SK-N-SH treated with all-trans-retinoic acid at 6 μM for 48 hours (cell line): ENCODE results near the gene FBXO10.

Experiments used
- ATAC-seq: fragments of 200-7000 bp; cut with Tn5 transposase; 3 replicates; pipeline ENCODE4 v1.9.1; 2020; ENCODE audit warnings: mild to moderate bottlenecking, moderate library complexity
- ARNTL ChIP-seq: fragments of 450-650 bp; formaldehyde crosslinking; IDR thresholded peaks from 2 replicates; pipeline ENCODE4 v1.5.0; 2020; ENCODE audit warnings: low read depth, mild to moderate bottlenecking, moderate library complexity, borderline replicate concordance
- BACH2 ChIP-seq: fragments of 250-450 bp; sonication (Bioruptor Pico); IDR thresholded peaks from 2 replicates; pipeline ENCODE4 v1.9.0; 2021; ENCODE audit warnings: mild to moderate bottlenecking, borderline replicate concordance
- CSDC2 ChIP-seq: fragments of 250-450 bp; sonication (Bioruptor Pico); IDR thresholded peaks from 2 replicates; pipeline ENCODE4 v1.5.0; 2020; ENCODE audit warnings: mild to moderate bottlenecking, moderate library complexity
- ESRRG ChIP-seq: fragments of 250-450 bp; sonication (Bioruptor Pico); IDR thresholded peaks from 2 replicates; pipeline ENCODE4 v1.6.1; 2021; ENCODE audit warnings: mild to moderate bottlenecking
- GLIS3 ChIP-seq: fragments of 250-450 bp; sonication (Bioruptor Pico); IDR thresholded peaks from 2 replicates; pipeline ENCODE4 v1.5.0; 2020; ENCODE audit warnings: mild to moderate bottlenecking, moderate library complexity
- ISL1 ChIP-seq: fragments of 250-450 bp; sonication (Bioruptor Pico); IDR thresholded peaks from 2 replicates; pipeline ENCODE4 v2.1.2; 2022; ENCODE audit warnings: mild to moderate bottlenecking, moderate library complexity
- OSR1 ChIP-seq: fragments of 250-450 bp; sonication (Bioruptor Pico); IDR thresholded peaks from 2 replicates; pipeline ENCODE4 v1.8.0; 2022; ENCODE audit warnings: moderate library complexity, mild to moderate bottlenecking, inconsistent platforms
- PPARA ChIP-seq: fragments of 250-450 bp; sonication (Bioruptor Pico); IDR thresholded peaks from 2 replicates; pipeline ENCODE4 v1.5.0; 2020; ENCODE audit warnings: mild to moderate bottlenecking, borderline replicate concordance
- RARB ChIP-seq: fragments of 250-450 bp; sonication (Bioruptor Pico); IDR thresholded peaks from 2 replicates; pipeline ENCODE4 v1.8.0; 2021; ENCODE audit warnings: mild to moderate bottlenecking, moderate library complexity
- SNAI2 ChIP-seq: fragments of 250-450 bp; sonication (Bioruptor Pico); IDR thresholded peaks from 2 replicates; pipeline ENCODE4 v1.5.0; 2020; ENCODE audit warnings: mild to moderate bottlenecking, moderate library complexity
- TCF4 ChIP-seq: fragments of 250-450 bp; sonication (Bioruptor Pico); IDR thresholded peaks from 2 replicates; pipeline ENCODE4 v1.8.0; 2021; ENCODE audit warnings: mild to moderate bottlenecking, moderate library complexity, borderline replicate concordance
- ZC3H10 ChIP-seq: fragments of 250-450 bp; sonication (Bioruptor Pico); IDR thresholded peaks from 2 replicates; pipeline ENCODE4 v1.5.1; 2021; ENCODE audit warnings: mild to moderate bottlenecking, moderate library complexity
- ZFP3 ChIP-seq: fragments of 250-450 bp; sonication (Bioruptor Pico); IDR thresholded peaks from 2 replicates; pipeline ENCODE4 v1.5.0; 2020; ENCODE audit warnings: mild to moderate bottlenecking, moderate library complexity
- ZFP30 ChIP-seq: fragments of 450-650 bp; formaldehyde crosslinking; IDR thresholded peaks from 2 replicates; pipeline ENCODE4 v1.5.0; 2022; ENCODE audit warnings: mild to moderate bottlenecking, moderate library complexity
- ZNF565 ChIP-seq: fragments of 450-650 bp; formaldehyde crosslinking; conservative IDR thresholded peaks from 2 replicates; pipeline ENCODE4 v1.5.0; 2020; ENCODE audit warnings: low read depth, mild to moderate bottlenecking, moderate library complexity
- ZNF70 ChIP-seq: fragments of 450-650 bp; formaldehyde crosslinking; IDR thresholded peaks from 2 replicates; pipeline ENCODE4 v1.5.0; 2020; ENCODE audit warnings: mild to moderate bottlenecking, moderate library complexity
- ZNF8 ChIP-seq: fragments of 450-650 bp; formaldehyde crosslinking; IDR thresholded peaks from 2 replicates; pipeline ENCODE4 v1.5.0; 2020; ENCODE audit warnings: mild to moderate bottlenecking, moderate library complexity
- TF ChIP-seq, protein P1 (sequence below): fragments of 250-450 bp; sonication (Bioruptor Pico); IDR thresholded peaks from 2 replicates; pipeline ENCODE4 v1.5.1; 2021; ENCODE audit warnings: mild to moderate bottlenecking, moderate library complexity
- TF ChIP-seq, protein P2 (sequence below): fragments of 250-450 bp; sonication (Bioruptor Pico); IDR thresholded peaks from 2 replicates; pipeline ENCODE4 v1.8.0; 2021; ENCODE audit warnings: low read depth, mild to moderate bottlenecking, moderate library complexity, borderline replicate concordance
- TF ChIP-seq, protein P3 (sequence below): fragments of 250-450 bp; sonication (Bioruptor Pico); IDR thresholded peaks from 2 replicates; pipeline ENCODE4 v1.5.1; 2020; ENCODE audit warnings: low read depth, mild to moderate bottlenecking, moderate library complexity
- TF ChIP-seq, protein P4 (sequence below): fragments of 250-450 bp; sonication (Bioruptor Pico); IDR thresholded peaks from 2 replicates; pipeline ENCODE4 v1.8.0; 2020; ENCODE audit warnings: mild to moderate bottlenecking, moderate library complexity, borderline replicate concordance

The FBXO10 gene

DNA sequence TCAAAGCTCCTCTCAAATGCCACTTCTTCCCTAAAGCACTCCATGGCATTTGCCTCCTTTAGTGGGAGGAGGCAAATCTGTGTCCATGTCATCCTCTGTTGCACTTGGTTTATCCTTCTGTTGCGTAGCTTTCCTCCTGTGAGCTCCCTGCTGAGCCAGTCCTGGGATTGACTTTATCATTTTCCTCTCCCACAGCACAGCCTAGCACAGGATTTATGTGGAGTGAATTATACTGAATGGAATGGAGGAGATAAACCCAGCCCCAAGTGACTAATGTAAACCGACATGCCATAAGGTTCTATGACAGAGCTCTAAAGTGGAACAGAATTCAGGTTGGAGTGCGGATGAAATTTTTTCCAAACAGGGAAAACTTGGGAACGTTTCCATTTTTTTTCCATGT, 42.6 kb upstream of the FBXO10 start:
- no peak for TF ChIP-seq ZNF70 (CRISPR knock-in tag)
- TF ChIP-seq SNAI2 (CRISPR knock-in tag): no peak
- TF ChIP-seq ESRRG: no peak
- no peak for TF ChIP-seq ARNTL (CRISPR knock-in tag)
- no peak for TF ChIP-seq ISL1
- TF ChIP-seq ZFP30 (CRISPR knock-in tag): no peak
- ATAC-seq: no peak

DNA sequence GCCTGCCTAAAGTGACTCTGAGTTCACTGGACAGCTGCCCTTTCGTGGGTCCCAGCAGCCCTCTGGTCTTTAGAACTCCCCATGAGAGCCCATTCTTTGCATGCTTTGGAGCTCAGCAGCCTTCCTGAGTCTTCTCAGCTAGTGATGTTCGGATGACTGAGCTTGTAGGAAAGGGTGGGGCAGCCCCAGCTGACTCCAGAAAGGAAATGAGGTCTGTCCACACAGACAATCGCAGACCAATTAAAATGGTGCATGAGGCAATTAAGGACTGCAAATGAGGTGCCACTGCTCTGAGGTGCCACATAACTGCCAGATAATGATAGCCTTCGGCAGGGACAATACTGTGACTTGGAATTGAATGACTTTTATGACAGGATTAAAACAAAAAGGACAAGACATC, 41.7 kb upstream of the FBXO10 start:
- no peak for ATAC-seq
- TF ChIP-seq ZNF70 (CRISPR knock-in tag): no peak
- TF ChIP-seq RARB (CRISPR knock-in tag): no peak
- no peak for TF ChIP-seq ARNTL (CRISPR knock-in tag)
- no peak for TF ChIP-seq GLIS3 (CRISPR knock-in tag)
- TF ChIP-seq ZNF8 (CRISPR knock-in tag): no peak
- TF ChIP-seq OSR1 (CRISPR knock-in tag): no peak
- TF ChIP-seq ZFP3 (CRISPR knock-in tag): no peak
- TF ChIP-seq SNAI2 (CRISPR knock-in tag): no peak
- no peak for TF ChIP-seq ZC3H10 (CRISPR knock-in tag)
- TF ChIP-seq, protein P1, sequence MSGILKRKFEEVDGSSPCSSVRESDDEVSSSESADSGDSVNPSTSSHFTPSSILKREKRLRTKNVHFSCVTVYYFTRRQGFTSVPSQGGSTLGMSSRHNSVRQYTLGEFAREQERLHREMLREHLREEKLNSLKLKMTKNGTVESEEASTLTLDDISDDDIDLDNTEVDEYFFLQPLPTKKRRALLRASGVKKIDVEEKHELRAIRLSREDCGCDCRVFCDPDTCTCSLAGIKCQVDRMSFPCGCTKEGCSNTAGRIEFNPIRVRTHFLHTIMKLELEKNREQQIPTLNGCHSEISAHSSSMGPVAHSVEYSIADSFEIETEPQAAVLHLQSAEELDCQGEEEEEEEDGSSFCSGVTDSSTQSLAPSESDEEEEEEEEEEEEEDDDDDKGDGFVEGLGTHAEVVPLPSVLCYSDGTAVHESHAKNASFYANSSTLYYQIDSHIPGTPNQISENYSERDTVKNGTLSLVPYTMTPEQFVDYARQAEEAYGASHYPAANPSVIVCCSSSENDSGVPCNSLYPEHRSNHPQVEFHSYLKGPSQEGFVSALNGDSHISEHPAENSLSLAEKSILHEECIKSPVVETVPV: no peak
- no peak for TF ChIP-seq ESRRG
- TF ChIP-seq ZFP30 (CRISPR knock-in tag): no peak
- TF ChIP-seq, protein P2, sequence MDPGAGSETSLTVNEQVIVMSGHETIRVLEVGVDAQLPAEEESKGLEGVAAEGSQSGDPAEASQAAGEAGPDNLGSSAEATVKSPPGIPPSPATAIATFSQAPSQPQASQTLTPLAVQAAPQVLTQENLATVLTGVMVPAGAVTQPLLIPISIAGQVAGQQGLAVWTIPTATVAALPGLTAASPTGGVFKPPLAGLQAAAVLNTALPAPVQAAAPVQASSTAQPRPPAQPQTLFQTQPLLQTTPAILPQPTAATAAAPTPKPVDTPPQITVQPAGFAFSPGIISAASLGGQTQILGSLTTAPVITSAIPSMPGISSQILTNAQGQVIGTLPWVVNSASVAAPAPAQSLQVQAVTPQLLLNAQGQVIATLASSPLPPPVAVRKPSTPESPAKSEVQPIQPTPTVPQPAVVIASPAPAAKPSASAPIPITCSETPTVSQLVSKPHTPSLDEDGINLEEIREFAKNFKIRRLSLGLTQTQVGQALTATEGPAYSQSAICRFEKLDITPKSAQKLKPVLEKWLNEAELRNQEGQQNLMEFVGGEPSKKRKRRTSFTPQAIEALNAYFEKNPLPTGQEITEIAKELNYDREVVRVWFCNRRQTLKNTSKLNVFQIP (CRISPR knock-in tag): no peak
- TF ChIP-seq ISL1: no peak
- TF ChIP-seq CSDC2: no peak
- no peak for TF ChIP-seq ZNF565

DNA sequence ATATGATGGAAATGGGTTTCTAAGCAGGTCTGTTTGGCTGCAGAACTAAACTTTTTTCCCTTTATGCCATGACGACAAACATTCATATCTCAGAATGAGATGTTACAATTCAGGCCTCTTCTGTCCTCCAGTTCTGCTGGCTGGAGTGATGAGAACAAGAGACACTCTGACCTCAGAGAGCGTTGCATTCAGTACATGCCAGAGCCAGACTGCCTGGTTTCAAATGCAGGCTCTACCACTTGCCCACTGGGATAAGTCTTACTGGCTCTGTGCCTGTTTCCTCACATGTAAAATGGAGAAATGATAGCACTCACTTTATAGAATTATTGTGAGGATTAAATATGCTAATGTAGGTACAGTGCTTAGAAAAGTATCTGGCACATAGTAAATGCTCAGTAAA, 41.0 kb upstream of the FBXO10 start:
- TF ChIP-seq, protein P2 (CRISPR knock-in tag): no peak
- TF ChIP-seq BACH2 (CRISPR knock-in tag): no peak
- ATAC-seq: no peak

DNA sequence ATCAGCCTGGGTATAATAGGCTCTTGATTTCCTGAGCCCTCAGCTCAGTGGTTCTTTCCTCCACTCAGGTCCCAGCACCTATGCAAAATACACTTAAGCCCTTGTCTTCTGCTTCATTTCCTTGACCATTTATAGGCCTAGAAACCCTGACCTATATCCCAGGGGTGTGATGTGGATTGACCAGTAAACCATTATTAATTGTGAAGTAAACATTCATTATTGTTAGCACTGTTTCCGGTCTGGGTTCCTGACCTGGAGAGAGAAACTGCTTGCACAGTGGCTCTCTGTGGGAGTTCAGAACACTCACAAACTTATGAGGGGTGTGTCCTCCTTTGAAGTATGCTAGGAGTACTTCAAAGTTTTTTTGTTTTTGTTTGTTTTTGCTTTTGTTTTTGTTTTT, 35.8 kb upstream of the FBXO10 start:
- no peak for ATAC-seq
- TF ChIP-seq ZNF8 (CRISPR knock-in tag) (no peak), TCF4 (no peak), ESRRG (no peak), PPARA (CRISPR knock-in tag) (no peak), ZFP30 (CRISPR knock-in tag) (no peak), ZNF70 (CRISPR knock-in tag) (no peak), SNAI2 (CRISPR knock-in tag) (no peak), CSDC2 (no peak), ISL1 (no peak), RARB (CRISPR knock-in tag) (no peak), ARNTL (CRISPR knock-in tag) (no peak)
- TF ChIP-seq, protein P3, sequence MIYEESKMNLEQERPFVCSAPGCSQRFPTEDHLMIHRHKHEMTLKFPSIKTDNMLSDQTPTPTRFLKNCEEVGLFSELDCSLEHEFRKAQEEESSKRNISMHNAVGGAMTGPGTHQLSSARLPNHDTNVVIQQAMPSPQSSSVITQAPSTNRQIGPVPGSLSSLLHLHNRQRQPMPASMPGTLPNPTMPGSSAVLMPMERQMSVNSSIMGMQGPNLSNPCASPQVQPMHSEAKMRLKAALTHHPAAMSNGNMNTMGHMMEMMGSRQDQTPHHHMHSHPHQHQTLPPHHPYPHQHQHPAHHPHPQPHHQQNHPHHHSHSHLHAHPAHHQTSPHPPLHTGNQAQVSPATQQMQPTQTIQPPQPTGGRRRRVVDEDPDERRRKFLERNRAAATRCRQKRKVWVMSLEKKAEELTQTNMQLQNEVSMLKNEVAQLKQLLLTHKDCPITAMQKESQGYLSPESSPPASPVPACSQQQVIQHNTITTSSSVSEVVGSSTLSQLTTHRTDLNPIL (CRISPR knock-in tag): no peak
- TF ChIP-seq, protein P4, sequence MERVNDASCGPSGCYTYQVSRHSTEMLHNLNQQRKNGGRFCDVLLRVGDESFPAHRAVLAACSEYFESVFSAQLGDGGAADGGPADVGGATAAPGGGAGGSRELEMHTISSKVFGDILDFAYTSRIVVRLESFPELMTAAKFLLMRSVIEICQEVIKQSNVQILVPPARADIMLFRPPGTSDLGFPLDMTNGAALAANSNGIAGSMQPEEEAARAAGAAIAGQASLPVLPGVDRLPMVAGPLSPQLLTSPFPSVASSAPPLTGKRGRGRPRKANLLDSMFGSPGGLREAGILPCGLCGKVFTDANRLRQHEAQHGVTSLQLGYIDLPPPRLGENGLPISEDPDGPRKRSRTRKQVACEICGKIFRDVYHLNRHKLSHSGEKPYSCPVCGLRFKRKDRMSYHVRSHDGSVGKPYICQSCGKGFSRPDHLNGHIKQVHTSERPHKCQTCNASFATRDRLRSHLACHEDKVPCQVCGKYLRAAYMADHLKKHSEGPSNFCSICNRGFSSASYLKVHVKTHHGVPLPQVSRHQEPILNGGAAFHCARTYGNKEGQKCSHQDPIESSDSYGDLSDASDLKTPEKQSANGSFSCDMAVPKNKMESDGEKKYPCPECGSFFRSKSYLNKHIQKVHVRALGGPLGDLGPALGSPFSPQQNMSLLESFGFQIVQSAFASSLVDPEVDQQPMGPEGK (CRISPR knock-in tag): no peak
